ENCODE measurements around the gene PRC1.
"Not testable (repeated sequence)": the region's sequence is repeated elsewhere in the genome, so short reads cannot be mapped to it uniquely, and the experiment has no call there.

Gene PRC1

GRCh38 chr15:90994417-90995311, at the start of gene PRC1:
Gene PRC1 (minus strand): TSS chr15:90994535. CDS start chr15:90994417, 118 bp downstream.
- DNase-seq, result peak; percentile 99

- no peak for DNase-seq
Observed at GRCh38 chr15:91043202-91043874, 49.0 kb upstream of the PRC1 start.

GRCh38 chr15:91040856-91041255, 46.5 kb upstream of the PRC1 start:
- no peak for DNase-seq

- no peak for DNase-seq
Observed at GRCh38 chr15:91039996-91040395, 45.7 kb upstream of the PRC1 start.

- peak; percentile 36 for DNase-seq
Observed at GRCh38 chr15:91032919-91033803, 38.8 kb upstream of the PRC1 start.

- no peak for DNase-seq
Observed at GRCh38 chr15:91031796-91032195, 37.5 kb upstream of the PRC1 start.

GRCh38 chr15:91027677-91028076, 33.3 kb upstream of the PRC1 start:
- no peak for DNase-seq

- no peak for DNase-seq
Observed at GRCh38 chr15:91023720-91024119, 29.4 kb upstream of the PRC1 start.

- DNase-seq, result no peak
Observed at GRCh38 chr15:91022832-91023129, 28.4 kb upstream of the PRC1 start.

GRCh38 chr15:91022075-91022831, 27.9 kb upstream of the PRC1 start, which contains the start of gene VPS33B:
Gene VPS33B (minus strand): TSS chr15:91022594. CDS start chr15:91022249, 345 bp downstream.
- DNase-seq, result peak; percentile 97

GRCh38 chr15:91021516-91022074, 27.3 kb upstream of the PRC1 start:
- DNase-seq, result peak; percentile 61

GRCh38 chr15:91018158-91018557, 23.8 kb upstream of the PRC1 start:
- no peak for DNase-seq

GRCh38 chr15:91017716-91018115, 23.4 kb upstream of the PRC1 start:
- DNase-seq, result no peak

GRCh38 chr15:91013701-91014100, 19.4 kb upstream of the PRC1 start:
- DNase-seq, result not testable (repeated sequence)

- DNase-seq, result no peak
Observed at GRCh38 chr15:91007266-91007665, 12.9 kb upstream of the PRC1 start.

- DNase-seq, result no peak
Observed at GRCh38 chr15:91001209-91001608, 6.9 kb upstream of the PRC1 start.

GRCh38 chr15:90998737-90999136, 4.4 kb upstream of the PRC1 start:
- DNase-seq, result no peak

GRCh38 chr15:90994059-90994416, 297 bp downstream of the PRC1 start:
- no peak for DNase-seq

- DNase-seq, result no peak
Observed at GRCh38 chr15:90991587-90992285, 2.6 kb downstream of the PRC1 start.

GRCh38 chr15:90990446-90990845, 3.9 kb downstream of the PRC1 start:
- DNase-seq, result no peak

GRCh38 chr15:90989040-90989768, 5.1 kb downstream of the PRC1 start:
- DNase-seq, result no peak

All from eye (tissue), 1 donor.